IMR-90 (cell line): ENCODE data around the gene MYO3B. TPM values are rescaled to one million over a fixed set of nuclear protein-coding genes. Genes with fewer than 3 reads are reported as not detected.

ENCODE experiments used
- ATAC-seq: fragments of 200-7000 bp; cut with Tn5 transposase; 2 replicates; pipeline ENCODE4 v1.9.1; 2020; ENCODE audit warnings: low read depth, mild to moderate bottlenecking, moderate library complexity
- BruUV-seq: library from RNA; stranded (reverse); fragments of 400-500 nt; replicated peaks from 2 replicates; lab custom pipeline; 2021; lab: Mats Ljungman, UMichigan
- CTCF ChIA-PET: fragments of 300-600 bp; formaldehyde crosslinking; extraction: SDS; loops from one replicate; lab custom pipeline; 2021; ENCODE audit warnings: antibody characterized with exemption; lab: Yijun Ruan, JAX
- POLR2A ChIA-PET: fragments of 300-600 bp; sonication (Branson Sonifier 250); formaldehyde crosslinking; loops from one replicate; lab custom pipeline; 2022; ENCODE audit warnings: antibody characterized with exemption; ENCODE audit not compliant: unreplicated experiment; lab: Charles Lee
- DNase-seq: peaks from one replicate; pipeline ENCODE4 v3.0.0; 2013
- H2AFZ ChIP-seq: replicated peaks from 2 replicates; pipeline ENCODE3; 2013; ENCODE audit warnings: low read length, mild to moderate bottlenecking; ENCODE audit not compliant: poor library complexity
- H2AK5ac ChIP-seq: 2 replicates; pipeline ENCODE4 v1.6.1; 2013; ENCODE audit warnings: low read depth, low read length, inconsistent platforms
- H2AK9ac ChIP-seq: replicated peaks from 2 replicates; pipeline ENCODE3; 2013; ENCODE audit warnings: mild to moderate bottlenecking, low read depth, low read length, moderate library complexity; ENCODE audit not compliant: poor library complexity
- H2BK120ac ChIP-seq: 2 replicates; pipeline ENCODE4 v1.6.1; 2013; ENCODE audit warnings: low read depth, low read length, inconsistent platforms
- H2BK15ac ChIP-seq: 3 replicates; pipeline ENCODE4 v1.6.1; 2013; ENCODE audit warnings: low read depth, low read length, inconsistent platforms
- H2BK20ac ChIP-seq: 2 replicates; pipeline ENCODE4 v1.6.1; 2013; ENCODE audit warnings: low read depth, mild to moderate bottlenecking, inconsistent platforms, low read length, moderate library complexity
- H2BK5ac ChIP-seq: 2 replicates; pipeline ENCODE4 v1.6.1; 2013; ENCODE audit warnings: mild to moderate bottlenecking, low read depth, low read length, inconsistent platforms; ENCODE audit not compliant: poor library complexity, severe bottlenecking
- H3K14ac ChIP-seq: replicated peaks from 2 replicates; pipeline ENCODE4 v1.6.1; 2013; ENCODE audit warnings: low read depth, low read length, inconsistent platforms
- H3K18ac ChIP-seq: 2 replicates; pipeline ENCODE4 v1.6.1; 2013; ENCODE audit warnings: low read depth, low read length, control low read depth
- H3K23ac ChIP-seq: 2 replicates; pipeline ENCODE4 v1.6.1; 2013; ENCODE audit warnings: low read depth, low read length, inconsistent platforms
- H3K27ac ChIP-seq: 2 replicates; pipeline ENCODE4 v1.5.1; 2013; ENCODE audit warnings: mild to moderate bottlenecking, control low read depth, low read length; ENCODE audit not compliant: insufficient read depth
- H3K27me3 ChIP-seq: 2 replicates; pipeline ENCODE4 v1.6.1; 2013; ENCODE audit warnings: low read length; ENCODE audit not compliant: control insufficient read depth, insufficient read depth
- H3K36me3 ChIP-seq: 2 replicates; pipeline ENCODE4 v1.6.1; 2013; ENCODE audit warnings: low read length, mixed read lengths; ENCODE audit not compliant: control insufficient read depth, insufficient read depth
- H3K4ac ChIP-seq: 2 replicates; pipeline ENCODE4 v1.6.1; 2013; ENCODE audit warnings: low read depth, low read length, inconsistent platforms
- H3K4me1 ChIP-seq: 2 replicates; pipeline ENCODE4 v1.6.1; 2013; ENCODE audit warnings: low read length, mixed read lengths; ENCODE audit not compliant: control insufficient read depth, insufficient read depth
- H3K4me2 ChIP-seq: 2 replicates; pipeline ENCODE4 v1.6.1; 2013; ENCODE audit warnings: low read depth, mild to moderate bottlenecking, control low read depth, low read length, moderate library complexity
- H3K4me3 ChIP-seq: 2 replicates; pipeline ENCODE4 v1.5.1; 2013; ENCODE audit warnings: low read depth, mild to moderate bottlenecking, control low read depth, low read length, moderate library complexity; ENCODE audit not compliant: insufficient read depth
- H3K56ac ChIP-seq: 2 replicates; pipeline ENCODE4 v1.6.1; 2013; ENCODE audit warnings: low read length, inconsistent platforms; ENCODE audit not compliant: insufficient read depth; ENCODE audit errors: extremely low read depth
- H3K79me1 ChIP-seq, 2 experiments: 2 replicates each; pipeline ENCODE4 v1.6.1; 2013; ENCODE audit warnings: low read length in 2 of 2, inconsistent platforms in 1 of 2, low read depth in 1 of 2
- H3K9ac ChIP-seq: 2 replicates; pipeline ENCODE4 v1.6.1; 2013; ENCODE audit warnings: low read depth, low read length, control low read depth
- H3K9me1 ChIP-seq: 2 replicates; pipeline ENCODE4 v1.6.1; 2013; ENCODE audit warnings: low read length, inconsistent platforms; ENCODE audit not compliant: insufficient read depth
- H3K9me3 ChIP-seq: 2 replicates; pipeline ENCODE4 v1.6.1; 2013; ENCODE audit warnings: low read length; ENCODE audit not compliant: control insufficient read depth, insufficient read depth
- H4K20me1 ChIP-seq: 2 replicates; pipeline ENCODE4 v1.6.1; 2013; ENCODE audit warnings: low read length, inconsistent platforms; ENCODE audit not compliant: insufficient read depth
- H4K5ac ChIP-seq: 2 replicates; pipeline ENCODE4 v1.6.1; 2013; ENCODE audit warnings: mild to moderate bottlenecking, low read depth, low read length, control low read depth
- H4K8ac ChIP-seq, 2 experiments: 2 replicates each; pipeline ENCODE4 v1.6.1; 2013; ENCODE audit warnings: low read depth in 2 of 2, low read length in 2 of 2, control low read depth in 1 of 2, inconsistent platforms in 1 of 2
- H4K91ac ChIP-seq: 2 replicates; pipeline ENCODE4 v1.6.1; 2013; ENCODE audit warnings: low read depth, low read length, inconsistent platforms; ENCODE audit not compliant: insufficient read depth
- ELK1 ChIP-seq: fragments of 150-350 bp; IDR thresholded peaks from 2 replicates; pipeline ENCODE4 v1.6.1; 2016; ENCODE audit warnings: low read depth, mild to moderate bottlenecking, low read length, moderate library complexity, borderline replicate concordance
- MXI1 ChIP-seq: IDR thresholded peaks from 2 replicates; pipeline ENCODE4 v1.6.1; 2012; ENCODE audit warnings: low read depth, mild to moderate bottlenecking, low read length, moderate library complexity, borderline replicate concordance
- POLR2A ChIP-seq: IDR thresholded peaks from 2 replicates; pipeline ENCODE4 v1.6.1; 2012; ENCODE audit warnings: mild to moderate bottlenecking, low read depth, low read length
- RAD21 ChIP-seq: IDR thresholded peaks from 2 replicates; pipeline ENCODE4 v1.6.1; 2012; ENCODE audit warnings: low read length, improper control_type of control experiment
- RCOR1 ChIP-seq: IDR thresholded peaks from 2 replicates; pipeline ENCODE4 v1.6.1; 2012; ENCODE audit warnings: mild to moderate bottlenecking, low read length, improper control_type of control experiment; ENCODE audit not compliant: insufficient replicate concordance
- WGBS, 2 experiments: methylation state at CpG; one replicate each; pipeline versions ENCODE4 v1.1.5 to v1.1.7; 2013; ENCODE audit warnings: missing lambda C conversion rate in 2 of 2; ENCODE audit not compliant: insufficient read length in 1 of 2; ENCODE audit errors: extremely low coverage in 2 of 2; 5-methylcytosine and 5-hydroxymethylcytosine counted together
- dilution Hi-C: fragments of 300-500 bp; cut with HindIII; formaldehyde crosslinking; loops from one replicate; pipeline ENCODE4 v1.14.3; 2018; ENCODE audit warnings: low sequenced_read_pairs; ENCODE audit not compliant: unreplicated experiment
- in situ Hi-C: fragments of 300-500 bp; cut with MboI; formaldehyde crosslinking; loops from 3 replicates; pipeline ENCODE4 v1.14.3; 2019; ENCODE audit warnings: low sequenced_read_pairs, inconsistent platforms, mixed read lengths
- intact Hi-C: fragments of 100-400 bp; cut with micrococcal nuclease; formaldehyde crosslinking; loops from 2 replicates; pipeline ENCODE4 v1.10.0; 2022
- polyA plus RNA-seq, 3 experiments: library from polyadenylated mRNA; depleted of rRNA; stranded (reverse); fragments of >200 nt; gene quantifications; 2 replicates each; pipeline ENCODE4 v1.2.3, GENCODE V29; 2012; ENCODE audit warnings: low replicate concordance in 1 of 3
- total RNA-seq: library from RNA; depleted of rRNA; stranded (reverse); fragments of >200 nt; gene quantifications from 2 replicates; pipeline ENCODE4 v1.2.3, GENCODE V29; 2012

Gene MYO3B
- total and polyA plus RNA-seq, 2 of the 4 experiments (the other 2 are of a cell fraction) = 0.02 TPM; not detected in 1

- Histone ChIP-seq H2AK5ac (no peak overlapping the region), H2BK5ac (no peak overlapping the region), H3K9me1 (no peaks in the 10 kb centered on the region), H3K56ac (no peak overlapping the region), H3K27me3 (peaks cover 2% of the 10 kb centered on the region; the same call in 1 of the 2 replicates), H3K4me2 (no peak overlapping the region), H3K4me3 (no peak overlapping the region), H2AK9ac (no peak overlapping the region), H2BK15ac (no peak overlapping the region), H3K4ac (no peak overlapping the region), H3K36me3 (no peaks in the 10 kb centered on the region), H4K8ac (no peak overlapping the region), H2BK20ac (no peak overlapping the region), H3K27ac (no peak overlapping the region), H4K91ac (no peak overlapping the region), H2AFZ (no peak overlapping the region), H3K9me3 (peaks cover 3% of the 10 kb centered on the region), H3K23ac (no peak overlapping the region), H3K9ac (no peak overlapping the region), H2BK120ac (no peak overlapping the region), H3K18ac (no peak overlapping the region), H4K5ac (no peak overlapping the region), H4K20me1 (no peaks in the 10 kb centered on the region), H3K79me1 (no peaks in the 10 kb centered on the region), H3K14ac (no peak overlapping the region), H3K4me1 (no peaks in the 10 kb centered on the region)
- POLR2A ChIA-PET = no interaction called here
- dilution Hi-C loops = no loop called here
- BruUV-seq = no TSS peak
- no peak for DNase-seq
- no peak for ATAC-seq
- in situ Hi-C loops = no loop called here
- TF ChIP-seq RAD21 = no peak
- TF ChIP-seq POLR2A = no peak
- no peak for TF ChIP-seq ELK1
- TF ChIP-seq MXI1 = no peak
- no peak for TF ChIP-seq RCOR1
- intact Hi-C loops = no loop called here
- CTCF ChIA-PET = interaction anchor here (1.8 kb wide), 1 partner anchor 551 kb away, joined by 4 read pairs; no protein-coding TSS in a partner anchor
- 61% methylated on average over 3 of the region's 7 CpGs; no CpG with 5 or more reads in 1 of the 2 experiments for WGBS, 2 experiments
Observed at GRCh38 chr2:170322140-170322766, 144.3 kb downstream of the MYO3B start.
